Kidney (tissue), 14 donors: ENCODE data around the gene ALPL. TPM values are rescaled to one million over a fixed set of nuclear protein-coding genes. Genes with fewer than 3 reads are reported as not detected.

Experiments used
- DNase-seq, 5 donors: peaks; one replicate each; pipeline ENCODE4 v3.0.0-alpha.2; 2013 to 2020
- FAIRE-seq: peaks from 2 replicates; lab custom pipeline; 2012; peaks lifted over from hg19 to GRCh38; lab: Jason Lieb, UNC
- H3K27ac ChIP-seq, 2 donors: one replicate each; pipeline ENCODE4 v1.7.0; 2013; ENCODE audit warnings: low read depth in 2 of 2, low read length in 2 of 2, inconsistent platforms in 1 of 2
- H3K27me3 ChIP-seq: one replicate; pipeline ENCODE4 v1.7.1; 2013; ENCODE audit warnings: low read length, inconsistent platforms; ENCODE audit not compliant: control insufficient read depth, insufficient read depth
- H3K36me3 ChIP-seq, 3 donors: one replicate each; pipeline versions ENCODE4 v1.7.0 to v1.7.1; 2013; ENCODE audit warnings: low read length in 3 of 3, control low read depth in 1 of 3, inconsistent platforms in 1 of 3; ENCODE audit not compliant: insufficient read depth in 3 of 3, control insufficient read depth in 2 of 3
- H3K4me1 ChIP-seq, 3 donors: one replicate each; pipeline versions ENCODE4 v1.7.0 to v1.7.1; 2013; ENCODE audit warnings: low read length in 3 of 3, inconsistent platforms in 1 of 3, low read depth in 1 of 3; ENCODE audit not compliant: control insufficient read depth in 2 of 3, insufficient read depth in 2 of 3
- H3K4me3 ChIP-seq, 3 donors: one replicate each; pipeline versions ENCODE4 v1.7.0 to v1.8.1; 2013; ENCODE audit warnings: low read length in 3 of 3, control low read depth in 1 of 3, inconsistent platforms in 1 of 3
- H3K9ac ChIP-seq, 3 donors: one replicate each; pipeline versions ENCODE4 v1.7.0 to v1.7.1; 2013; ENCODE audit warnings: low read length in 3 of 3, control low read depth in 1 of 3, inconsistent platforms in 1 of 3
- H3K9me3 ChIP-seq, 3 donors: one replicate each; pipeline versions ENCODE4 v1.7.0 to v1.7.1; 2013; ENCODE audit warnings: low read length in 3 of 3, control low read depth in 1 of 3, inconsistent platforms in 1 of 3; ENCODE audit not compliant: control insufficient read depth in 2 of 3, insufficient read depth in 1 of 3
- intact Hi-C: fragments of 100-400 bp; cut with DNase I; formaldehyde crosslinking; loops from one replicate; pipeline ENCODE4 v1.11.1; 2022
- polyA plus RNA-seq: library from polyadenylated mRNA; stranded (reverse); fragments of 350-450 nt; fragmentation: Illumina TruSeq; extraction: RNeasy Lipid Tissue Mini Kit (QIAGEN cat#74804); gene quantifications from one replicate; pipeline ENCODE4 v1.2.3, GENCODE V29; 2014; ENCODE audit warnings: low read depth, low replicate concordance; ENCODE audit not compliant: insufficient read depth
- total RNA-seq: library from RNA; stranded (reverse); fragmentation: NEBNext Ultra II Directional; extraction: Animal tissue kit (Norgen Biotek cat#: 25700); gene quantifications from one replicate; pipeline ENCODE4 v1.2.1, GENCODE V29; 2021
- TF ChIP-seq, protein P1 (sequence below): IDR thresholded peaks from 3 replicates; pipeline ENCODE4 v1.5.1; 2012; ENCODE audit warnings: mild to moderate bottlenecking, moderate library complexity, borderline replicate concordance; ENCODE audit not compliant: insufficient read depth; ENCODE audit errors: extremely low read depth
- donor health status: control.
- donor health status: control.
- donor health status: control.
- donor health status: control.
- donor health status: control.
- donor health status: DM: yes; HTN: yes; CAD: no.
- donor health status: Normal renal cell carcinoma (clear cell type).

The ALPL gene
- total and polyA plus RNA-seq, 2 donors from 2014 or later: 8.4 to 133 TPM

GRCh38 chr1:21584096-21584495 lies 74.9 kb downstream of the ALPL start:
- Histone ChIP-seq H3K36me3 (no peaks in the 10 kb centered on the region), H3K4me3 (no peak overlapping the region), H3K27me3 (no peaks in the 10 kb centered on the region), H3K27ac (no peak overlapping the region), H3K9ac (no peak overlapping the region), H3K4me1 (peaks cover 0 to 13% (median 12%) of the 10 kb centered on the region in 3 donors), H3K9me3 (no peaks in the 10 kb centered on the region)
- DNase-seq (no peak), FAIRE-seq (no peak)
- intact Hi-C loops: no loop called here
- TF ChIP-seq, protein P1, sequence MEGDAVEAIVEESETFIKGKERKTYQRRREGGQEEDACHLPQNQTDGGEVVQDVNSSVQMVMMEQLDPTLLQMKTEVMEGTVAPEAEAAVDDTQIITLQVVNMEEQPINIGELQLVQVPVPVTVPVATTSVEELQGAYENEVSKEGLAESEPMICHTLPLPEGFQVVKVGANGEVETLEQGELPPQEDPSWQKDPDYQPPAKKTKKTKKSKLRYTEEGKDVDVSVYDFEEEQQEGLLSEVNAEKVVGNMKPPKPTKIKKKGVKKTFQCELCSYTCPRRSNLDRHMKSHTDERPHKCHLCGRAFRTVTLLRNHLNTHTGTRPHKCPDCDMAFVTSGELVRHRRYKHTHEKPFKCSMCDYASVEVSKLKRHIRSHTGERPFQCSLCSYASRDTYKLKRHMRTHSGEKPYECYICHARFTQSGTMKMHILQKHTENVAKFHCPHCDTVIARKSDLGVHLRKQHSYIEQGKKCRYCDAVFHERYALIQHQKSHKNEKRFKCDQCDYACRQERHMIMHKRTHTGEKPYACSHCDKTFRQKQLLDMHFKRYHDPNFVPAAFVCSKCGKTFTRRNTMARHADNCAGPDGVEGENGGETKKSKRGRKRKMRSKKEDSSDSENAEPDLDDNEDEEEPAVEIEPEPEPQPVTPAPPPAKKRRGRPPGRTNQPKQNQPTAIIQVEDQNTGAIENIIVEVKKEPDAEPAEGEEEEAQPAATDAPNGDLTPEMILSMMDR: no peak

DNA sequence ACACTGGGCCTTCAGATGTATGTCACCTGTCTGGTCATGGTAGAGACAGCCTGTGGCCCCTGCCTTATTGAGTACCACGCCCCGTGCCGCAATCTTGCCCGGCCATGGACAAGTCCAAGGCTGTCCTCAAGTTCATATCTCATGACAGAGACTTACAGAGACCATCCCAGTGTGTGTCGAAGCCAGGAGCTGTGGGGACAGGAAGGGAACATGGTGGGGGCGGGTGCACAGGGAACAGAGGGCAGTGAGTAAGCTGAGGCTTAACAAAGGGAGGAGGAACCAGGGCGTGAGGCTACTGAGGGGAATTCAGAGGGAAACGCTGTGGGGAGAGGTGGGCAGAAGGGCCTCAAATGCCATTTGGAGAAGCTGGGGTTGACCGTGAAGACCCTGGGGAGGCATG lies 75.8 kb downstream of the ALPL start:
- intact Hi-C loops: no loop called here
- no peak overlapping the region for H3K27ac ChIP-seq
- no peak for DNase-seq
- H3K27me3 ChIP-seq: no peaks in the 10 kb centered on the region
- peaks cover 0 to 9% (median 8%) of the 10 kb centered on the region in 3 donors for H3K4me1 ChIP-seq
- H3K36me3 ChIP-seq: no peaks in the 10 kb centered on the region
- no peak overlapping the region for H3K9ac ChIP-seq
- H3K9me3 ChIP-seq: no peaks in the 10 kb centered on the region
- H3K4me3 ChIP-seq: no peak overlapping the region
- TF ChIP-seq, protein P1: no peak
- FAIRE-seq: no peak

GRCh38 chr1:21586222-21586621 lies 77.0 kb downstream of the ALPL start:
- H3K4me1 ChIP-seq: peaks cover 0 to 9% (median 8%) of the 10 kb centered on the region in 3 donors
- no peaks in the 10 kb centered on the region for H3K27me3 ChIP-seq
- H3K9ac ChIP-seq: peak overlapping the region in 1 of 3 donors; percentile 55
- intact Hi-C loops: no loop called here
- TF ChIP-seq, protein P1: no peak
- DNase-seq (no peak), FAIRE-seq (no peak)
- H3K4me3 ChIP-seq: peak overlapping the region in 1 of 3 donors; percentile 17
- H3K36me3 ChIP-seq: no peaks in the 10 kb centered on the region
- H3K27ac ChIP-seq: peak overlapping the region in 1 of 2 donors; percentile 67
- no peaks in the 10 kb centered on the region for H3K9me3 ChIP-seq
